Activated CD4-positive, alpha-beta T cell treated with anti-CD3 and anti-CD28 coated beads for 4 hours (primary cell): ENCODE data around the gene TAF1.
"Not testable (repeated sequence)": the region's sequence is repeated elsewhere in the genome, so short reads cannot be mapped to it uniquely, and the experiment has no call there.

Source experiments
- DNase-seq, 2 donors: peaks; one replicate each; pipeline ENCODE4 v3.0.0-alpha.2; 2020

The TAF1 gene

DNA sequence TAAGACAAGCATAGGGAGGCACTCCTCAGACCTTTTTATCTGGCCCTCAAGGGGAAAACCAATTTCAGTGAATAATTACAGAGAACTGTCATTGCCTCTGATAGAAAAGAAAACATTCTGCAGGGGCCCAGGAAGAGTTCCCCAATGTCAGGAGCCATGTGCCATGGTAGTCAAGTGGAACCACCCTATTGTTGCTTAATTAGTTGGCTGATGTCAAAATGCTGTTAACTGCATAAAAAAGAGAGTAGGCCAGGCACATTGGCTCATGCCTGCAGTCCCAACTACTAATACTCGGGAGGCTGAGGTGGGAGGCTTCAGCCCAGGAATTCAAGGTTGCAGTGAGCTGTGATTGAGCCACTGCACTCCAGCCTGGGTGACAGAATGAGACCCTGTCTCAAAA lies 138.2 kb downstream of the TAF1 start:
- DNase-seq, result no peak

DNA sequence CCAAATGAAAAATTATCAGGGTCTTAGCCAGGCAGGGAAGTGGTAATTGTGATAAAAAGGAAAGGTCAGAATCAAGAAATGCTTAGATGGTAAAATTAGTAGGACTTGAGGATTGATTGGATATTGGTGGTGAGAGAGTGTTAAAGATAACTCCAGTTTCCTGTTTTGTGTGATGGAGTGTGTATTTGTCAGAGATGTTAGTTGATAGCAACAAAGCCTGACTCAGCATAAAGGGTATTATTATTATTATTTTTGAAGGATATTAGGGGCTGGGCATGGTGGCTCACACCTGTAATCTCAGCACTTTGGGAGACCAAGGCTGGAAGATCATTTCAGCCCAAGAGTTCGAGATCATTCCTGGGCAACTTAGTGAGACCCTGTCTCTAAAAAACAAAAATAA lies 143.1 kb downstream of the TAF1 start:
- DNase-seq, result no peak

GRCh38 chrX:71510161-71510560 lies 144.0 kb downstream of the TAF1 start:
- DNase-seq, result no peak

DNA sequence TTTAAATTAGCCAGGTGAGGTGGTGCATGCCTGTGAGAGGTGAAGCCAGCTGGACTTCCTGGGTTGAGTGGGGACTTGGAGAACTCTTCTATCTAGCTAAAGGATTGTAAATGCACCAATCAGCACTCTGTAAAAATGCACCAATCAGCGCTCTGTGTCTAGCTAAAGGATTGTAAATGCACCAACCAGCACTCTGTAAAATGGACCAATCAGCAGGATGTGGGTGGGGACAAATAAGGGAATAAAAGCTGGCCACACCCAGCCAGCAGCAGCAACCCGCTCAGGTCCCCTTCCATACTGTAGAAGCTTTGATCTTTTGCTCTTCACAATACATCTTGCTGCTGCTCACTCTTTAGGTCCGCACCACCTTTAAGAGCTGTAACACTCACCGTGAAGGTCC lies 147.6 kb downstream of the TAF1 start:
- not testable (repeated sequence) for DNase-seq

- no peak for DNase-seq
Observed at GRCh38 chrX:71514367-71515037, 148.3 kb downstream of the TAF1 start.

DNA sequence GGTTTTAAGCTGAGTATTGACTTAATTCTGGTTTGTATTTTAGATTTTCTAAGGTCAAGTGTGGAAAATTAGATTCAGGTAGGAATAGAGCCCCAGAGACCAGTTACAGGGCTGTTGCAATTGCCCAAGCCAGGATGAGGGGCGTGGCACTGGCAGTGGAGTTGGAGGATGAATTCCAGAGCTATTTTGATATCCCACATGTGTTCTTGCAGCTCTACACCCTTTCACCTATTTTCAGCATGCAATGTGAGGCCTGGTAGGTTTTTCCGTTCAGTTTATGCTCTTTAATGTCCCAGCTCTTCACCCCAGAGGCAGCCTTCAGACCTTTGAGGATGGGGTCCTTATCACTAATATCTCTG lies 148.9 kb downstream of the TAF1 start:
- no peak for DNase-seq
